Lower leg skin (tissue), 4 donors: Measurements from ENCODE around the gene ZFYVE28. TPM values are rescaled to one million over a fixed set of nuclear protein-coding genes. Genes with fewer than 3 reads are reported as not detected.

ENCODE experiments used
- DNase-seq, 2 donors: peaks; one replicate each; pipeline ENCODE4 v3.0.0-alpha.2; 2019; ENCODE audit warnings: low spot score in 2 of 2
- H3K4me3 ChIP-seq: fragments of 200-600 bp; sonication (generic); 2 replicates; pipeline ENCODE4 v1.5.1; 2017; ENCODE audit warnings: mild to moderate bottlenecking, low read depth; ENCODE audit not compliant: poor library complexity, severe bottlenecking
- CTCF ChIP-seq, 3 donors: fragments of 450-650 bp; IDR thresholded peaks; one replicate each; pipeline ENCODE4 v1.5.1; 2016; ENCODE audit warnings: antibody characterized with exemption in 3 of 3, mild to moderate bottlenecking in 3 of 3, moderate library complexity in 2 of 3
- POLR2A ChIP-seq, 2 donors: fragments of 450-650 bp; IDR thresholded peaks; one replicate each; pipeline ENCODE4 v1.6.1; 2016 to 2017; ENCODE audit warnings: antibody characterized with exemption in 2 of 2, mild to moderate bottlenecking in 1 of 2, moderate library complexity in 1 of 2
- WGBS, 2 donors: methylation state at CpG; one replicate each; pipeline ENCODE4 v1.1.5; 2018; 5-methylcytosine and 5-hydroxymethylcytosine counted together
- intact Hi-C: fragments of 100-400 bp; cut with DNase I; formaldehyde crosslinking; loops from one replicate; pipeline ENCODE4 v1.15.0; 2023; ENCODE audit warnings: low total_unique reads
- total RNA-seq, 4 donors: library from RNA; depleted of rRNA; stranded (reverse); fragments of >200 nt; gene quantifications; one replicate each; pipeline ENCODE4 v1.1.0, GENCODE V29; 2016

ZFYVE28 gene
- total RNA-seq, 4 donors from 2014 or later, result 5.0 to 12.8 (median 9.9) TPM

- H3K4me3 ChIP-seq, result no peak overlapping the region
- TF ChIP-seq POLR2A (IDR thresholded peaks at IDR 0.05) (no peak), CTCF (IDR thresholded peaks at IDR 0.05) (no peak)
- 90 to 96% methylated on average over 17 of the region's 17 CpGs for WGBS, 2 donors
- DNase-seq, result no peak
- intact Hi-C loops, result no loop called here
Observed at GRCh38 chr4:2394528-2394927, 23.9 kb downstream of the ZFYVE28 start.

DNA sequence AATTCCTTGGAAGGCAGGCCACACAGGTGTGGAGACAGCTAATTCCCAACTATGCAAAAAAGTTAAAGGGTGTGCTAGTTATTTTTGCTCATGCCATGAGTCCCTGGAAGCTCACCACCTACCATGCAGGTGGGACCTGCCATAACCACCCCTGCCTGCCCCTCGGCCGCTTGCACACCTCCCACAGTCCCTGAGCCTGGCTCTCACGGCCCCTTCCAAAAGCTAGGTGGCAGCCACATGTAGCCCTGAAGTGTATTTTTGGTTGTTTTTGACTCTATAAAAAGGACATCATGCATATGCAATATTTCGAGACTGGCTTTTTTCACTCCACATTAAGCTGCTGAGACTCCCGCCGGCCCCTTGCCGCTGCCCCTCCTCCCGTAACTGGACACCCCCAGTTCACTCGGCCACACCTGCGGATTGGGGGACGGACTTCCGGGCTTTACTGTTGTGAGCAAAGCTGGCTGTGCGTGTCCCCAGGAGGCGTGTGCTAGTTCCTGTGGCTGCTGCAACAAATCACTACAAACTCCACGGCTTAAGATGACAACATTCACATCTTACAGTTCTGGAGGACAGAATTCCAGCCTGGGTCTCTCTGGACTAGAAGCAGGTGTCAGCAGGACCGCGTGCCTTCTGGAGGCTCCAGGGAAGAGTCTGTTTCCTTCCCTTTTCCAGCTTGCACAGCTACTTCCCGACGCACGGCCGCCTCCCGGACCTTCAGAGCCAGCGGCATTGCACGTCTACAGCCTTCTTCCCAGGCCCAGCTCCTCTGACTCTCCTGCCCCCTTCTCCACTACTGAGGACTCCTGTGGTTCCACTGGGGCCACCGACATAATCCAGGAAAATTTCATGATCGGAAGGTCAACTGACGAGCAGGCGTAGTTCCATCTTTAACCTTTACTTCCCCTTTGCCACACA, 24.8 kb downstream of the ZFYVE28 start:
- 19 to 31% methylated on average over 28 of the region's 28 CpGs for WGBS, 2 donors
- H3K4me3 ChIP-seq, result no peak overlapping the region
- no peak for TF ChIP-seq CTCF (IDR thresholded peaks at IDR 0.05)
- TF ChIP-seq POLR2A (IDR thresholded peaks at IDR 0.05), result no peak
- no peak for DNase-seq
- intact Hi-C loops, result no loop called here

DNA sequence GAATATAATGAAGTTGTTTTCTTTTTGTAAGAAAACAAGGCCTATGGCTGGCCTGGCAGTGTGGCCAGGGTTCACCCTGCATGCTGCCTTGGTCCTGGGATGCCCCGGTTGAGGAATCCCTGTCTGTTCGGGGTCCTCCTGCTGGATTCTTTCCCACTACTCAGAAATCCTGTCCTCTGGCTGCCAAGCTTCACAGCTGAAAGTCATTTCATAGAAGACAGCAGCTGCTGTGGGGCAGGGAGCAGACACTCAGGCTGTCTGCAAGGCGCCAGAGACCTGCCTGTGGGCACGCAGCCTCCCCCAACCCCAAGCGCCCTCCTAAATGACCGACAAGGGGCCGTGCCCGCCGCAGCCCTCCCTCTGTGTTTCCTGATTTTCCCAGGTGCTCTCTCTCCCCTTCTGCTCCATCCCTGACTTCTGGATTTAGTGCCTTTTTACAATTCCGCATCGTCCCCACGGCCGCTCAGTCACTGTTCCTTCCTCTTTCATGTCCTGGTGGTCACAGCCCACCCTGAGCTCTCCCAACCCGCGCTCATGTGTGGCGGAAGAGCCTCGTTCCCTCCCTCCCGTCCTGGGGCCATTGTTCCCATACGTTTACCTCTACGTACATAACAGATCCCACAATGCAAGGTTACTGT, 27.5 kb downstream of the ZFYVE28 start:
- 65 to 69% methylated on average over 20 of the region's 20 CpGs for WGBS, 2 donors
- TF ChIP-seq POLR2A (IDR thresholded peaks at IDR 0.05) (no peak), CTCF (IDR thresholded peaks at IDR 0.05) (no peak)
- intact Hi-C loops, result no loop called here
- H3K4me3 ChIP-seq, result no peak overlapping the region
- no peak for DNase-seq

- WGBS, 2 donors, result 74 to 78% methylated on average over 9 of the region's 9 CpGs
- no peak for TF ChIP-seq POLR2A (IDR thresholded peaks at IDR 0.05)
- TF ChIP-seq CTCF (IDR thresholded peaks at IDR 0.05), result no peak
- no peak for DNase-seq
- no peak overlapping the region for H3K4me3 ChIP-seq
- intact Hi-C loops, result no loop called here
Observed at GRCh38 chr4:2390146-2390545, 28.3 kb downstream of the ZFYVE28 start.

DNA sequence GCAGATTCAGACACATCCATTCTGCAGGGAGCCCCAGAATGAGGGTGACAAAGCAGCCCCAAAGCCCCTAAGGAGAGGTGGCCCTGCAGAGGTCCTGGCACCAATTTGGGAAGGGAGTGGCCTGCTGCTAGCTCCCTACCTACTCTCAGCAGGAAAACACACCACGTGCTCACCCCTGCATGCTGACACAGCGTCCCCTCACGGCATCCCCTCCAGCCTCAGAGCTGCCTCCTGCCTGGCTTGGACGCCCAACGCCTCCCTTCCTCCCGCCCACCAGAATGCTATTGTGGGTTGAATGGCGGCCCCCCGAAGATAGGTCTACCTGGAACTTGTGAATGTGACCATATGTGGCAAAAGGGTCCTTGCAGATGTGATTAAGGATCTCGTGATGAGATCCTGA, 28.8 kb downstream of the ZFYVE28 start:
- TF ChIP-seq CTCF (IDR thresholded peaks at IDR 0.05), result no peak
- TF ChIP-seq POLR2A (IDR thresholded peaks at IDR 0.05), result no peak
- DNase-seq, result no peak
- no peak overlapping the region for H3K4me3 ChIP-seq
- WGBS, 2 donors, result 80 to 82% methylated on average over 9 of the region's 9 CpGs
- intact Hi-C loops, result no loop called here
